Breast epithelium (tissue), 4 donors: ENCODE results near the gene SLC32A1. TPM values are rescaled to one million over a fixed set of nuclear protein-coding genes. Genes with fewer than 3 reads are reported as not detected.

Experiments
- DNase-seq, 2 donors: peaks; one replicate each; pipeline ENCODE4 v3.0.0-alpha.2; 2019; ENCODE audit warnings: low spot score in 2 of 2
- H3K27ac ChIP-seq, 2 donors: fragments of 200-600 bp; sonication (generic) in 1 of 2; one replicate each; pipeline ENCODE4 v1.5.1; 2016 to 2019; ENCODE audit warnings: mild to moderate bottlenecking in 1 of 2
- H3K27me3 ChIP-seq, 2 donors: fragments of 200-600 bp; sonication (generic) in 1 of 2; one replicate each; pipeline versions ENCODE4 v1.5.1 to v1.6.0; 2017 to 2019; ENCODE audit warnings: control low read depth in 1 of 2, mild to moderate bottlenecking in 1 of 2
- H3K36me3 ChIP-seq: fragments of 200-600 bp; one replicate; pipeline ENCODE4 v1.5.1; 2019
- H3K4me1 ChIP-seq, 2 donors: fragments of 200-600 bp; sonication (generic); one replicate each; pipeline ENCODE4 v1.5.1; 2016 to 2019; ENCODE audit warnings: control low read depth in 1 of 2
- H3K4me3 ChIP-seq, 3 donors: fragments of 200-600 bp; sonication (generic); 1 replicate in 2 of 3; 2 replicates in 1 of 3; pipeline ENCODE4 v1.5.1; 2016 to 2019; ENCODE audit warnings: mild to moderate bottlenecking in 3 of 3, moderate library complexity in 2 of 3
- H3K9me3 ChIP-seq, 2 donors: fragments of 200-600 bp; sonication (generic) in 1 of 2; one replicate each; pipeline ENCODE4 v1.5.1; 2016 to 2019; ENCODE audit warnings: control low read depth in 1 of 2
- POLR2A ChIP-seq: fragments of 450-650 bp; IDR thresholded peaks from one replicate; pipeline ENCODE4 v1.6.1; 2016; ENCODE audit warnings: antibody characterized with exemption, mild to moderate bottlenecking, moderate library complexity
- POLR2AphosphoS5 ChIP-seq, 3 donors: sonication (generic); formaldehyde crosslinking; IDR thresholded peaks; one replicate each; pipeline ENCODE4 v1.6.1; 2017; ENCODE audit warnings: antibody characterized with exemption in 3 of 3
- intact Hi-C: fragments of 100-400 bp; cut with DNase I; formaldehyde crosslinking; loops from one replicate; pipeline ENCODE4 v1.15.1; 2023; ENCODE audit warnings: low total_unique reads
- total RNA-seq, 3 donors: library from RNA; depleted of rRNA; stranded (reverse); fragments of >200 nt; gene quantifications; one replicate each; pipeline ENCODE4 v1.1.0, GENCODE V29; 2016
- TF ChIP-seq, protein P1 (sequence below), 3 donors: fragments of 450-650 bp; IDR thresholded peaks; one replicate each; pipeline ENCODE4 v1.5.1; 2016 to 2017; ENCODE audit warnings: antibody characterized with exemption in 3 of 3, mild to moderate bottlenecking in 3 of 3, moderate library complexity in 3 of 3

SLC32A1 gene
- total RNA-seq, 3 donors from 2014 or later: not detected

DNA sequence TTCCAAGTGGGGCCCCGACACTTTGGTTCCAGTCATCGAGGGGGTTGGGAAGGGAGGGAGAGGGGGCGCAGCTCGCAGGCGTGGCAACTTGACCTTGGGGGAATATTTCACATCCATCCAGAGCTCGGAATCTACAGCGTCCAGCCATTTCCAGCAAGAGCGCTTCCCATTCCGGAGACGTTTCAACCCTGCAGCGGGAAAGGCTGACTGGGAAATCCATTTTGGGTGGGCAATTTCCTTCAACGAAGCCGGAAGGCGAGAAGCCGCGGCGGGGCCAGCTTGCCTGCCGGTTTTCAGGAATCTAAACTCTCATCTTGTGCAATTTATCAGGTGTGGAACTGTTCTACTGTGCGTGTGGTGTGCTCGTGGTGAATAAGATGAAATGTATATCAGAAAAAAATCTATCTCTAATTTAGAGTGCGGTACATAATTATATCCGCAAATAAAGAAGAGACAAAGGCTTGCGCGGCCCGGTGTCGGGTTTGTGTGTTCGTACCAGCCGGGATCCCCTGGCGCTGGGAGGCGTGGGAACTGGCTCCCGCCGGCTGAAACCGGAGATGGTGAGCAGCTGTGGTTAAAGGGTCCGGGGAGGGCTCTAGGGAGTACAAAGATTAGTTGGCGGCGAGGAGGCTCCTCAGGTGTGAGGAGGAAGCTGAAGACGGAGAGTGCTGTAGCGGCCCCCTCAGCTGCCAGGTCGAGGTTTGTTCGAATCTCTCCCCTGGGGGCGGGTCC is 4.8 kb downstream of the SLC32A1 start:
- no peaks in the 10 kb centered on the region for H3K36me3 ChIP-seq
- H3K9me3 ChIP-seq: no peaks in the 10 kb centered on the region
- H3K27ac ChIP-seq: no peak overlapping the region
- peaks cover 15 to 98% of the 10 kb centered on the region in 2 donors for H3K27me3 ChIP-seq
- no peak for DNase-seq
- peak overlapping the region in 1 of 3 donors; percentile 15 for H3K4me3 ChIP-seq
- TF ChIP-seq, protein P1, sequence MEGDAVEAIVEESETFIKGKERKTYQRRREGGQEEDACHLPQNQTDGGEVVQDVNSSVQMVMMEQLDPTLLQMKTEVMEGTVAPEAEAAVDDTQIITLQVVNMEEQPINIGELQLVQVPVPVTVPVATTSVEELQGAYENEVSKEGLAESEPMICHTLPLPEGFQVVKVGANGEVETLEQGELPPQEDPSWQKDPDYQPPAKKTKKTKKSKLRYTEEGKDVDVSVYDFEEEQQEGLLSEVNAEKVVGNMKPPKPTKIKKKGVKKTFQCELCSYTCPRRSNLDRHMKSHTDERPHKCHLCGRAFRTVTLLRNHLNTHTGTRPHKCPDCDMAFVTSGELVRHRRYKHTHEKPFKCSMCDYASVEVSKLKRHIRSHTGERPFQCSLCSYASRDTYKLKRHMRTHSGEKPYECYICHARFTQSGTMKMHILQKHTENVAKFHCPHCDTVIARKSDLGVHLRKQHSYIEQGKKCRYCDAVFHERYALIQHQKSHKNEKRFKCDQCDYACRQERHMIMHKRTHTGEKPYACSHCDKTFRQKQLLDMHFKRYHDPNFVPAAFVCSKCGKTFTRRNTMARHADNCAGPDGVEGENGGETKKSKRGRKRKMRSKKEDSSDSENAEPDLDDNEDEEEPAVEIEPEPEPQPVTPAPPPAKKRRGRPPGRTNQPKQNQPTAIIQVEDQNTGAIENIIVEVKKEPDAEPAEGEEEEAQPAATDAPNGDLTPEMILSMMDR (IDR thresholded peaks at IDR 0.05): no peak
- TF ChIP-seq POLR2A (no peak), POLR2AphosphoS5 (IDR thresholded peaks at IDR 0.05) (no peak)
- H3K4me1 ChIP-seq: no peaks in the 10 kb centered on the region
- intact Hi-C loops: no loop called here

DNA sequence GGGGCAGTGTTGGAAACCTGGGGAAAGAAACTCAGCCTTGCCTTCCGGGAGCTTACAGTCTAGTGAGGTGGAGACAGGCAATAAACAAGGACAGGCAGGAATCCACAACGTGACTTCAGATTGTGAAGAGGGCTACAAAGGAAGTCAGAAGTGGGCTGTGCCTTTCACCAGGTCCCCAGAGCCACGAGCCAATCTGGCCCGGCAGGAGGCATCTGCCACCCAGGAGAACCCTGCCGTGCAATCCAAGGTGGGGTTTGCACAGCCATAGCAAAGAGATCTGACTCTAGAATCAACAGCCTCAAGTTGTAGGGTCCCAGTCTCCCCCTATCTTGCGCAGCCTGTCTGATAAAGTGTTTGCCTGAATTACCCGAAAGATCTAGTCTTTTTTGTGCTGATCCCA is 5.5 kb downstream of the SLC32A1 start:
- Histone ChIP-seq H3K27ac (no peak overlapping the region), H3K36me3 (no peaks in the 10 kb centered on the region), H3K4me1 (no peaks in the 10 kb centered on the region), H3K4me3 (no peak overlapping the region), H3K27me3 (peaks cover 15 to 96% of the 10 kb centered on the region in 2 donors), H3K9me3 (no peaks in the 10 kb centered on the region)
- intact Hi-C loops: no loop called here
- DNase-seq: no peak
- TF ChIP-seq POLR2A: no peak
- TF ChIP-seq, protein P1 (IDR thresholded peaks at IDR 0.05): no peak
- no peak for TF ChIP-seq POLR2AphosphoS5 (IDR thresholded peaks at IDR 0.05)

DNA sequence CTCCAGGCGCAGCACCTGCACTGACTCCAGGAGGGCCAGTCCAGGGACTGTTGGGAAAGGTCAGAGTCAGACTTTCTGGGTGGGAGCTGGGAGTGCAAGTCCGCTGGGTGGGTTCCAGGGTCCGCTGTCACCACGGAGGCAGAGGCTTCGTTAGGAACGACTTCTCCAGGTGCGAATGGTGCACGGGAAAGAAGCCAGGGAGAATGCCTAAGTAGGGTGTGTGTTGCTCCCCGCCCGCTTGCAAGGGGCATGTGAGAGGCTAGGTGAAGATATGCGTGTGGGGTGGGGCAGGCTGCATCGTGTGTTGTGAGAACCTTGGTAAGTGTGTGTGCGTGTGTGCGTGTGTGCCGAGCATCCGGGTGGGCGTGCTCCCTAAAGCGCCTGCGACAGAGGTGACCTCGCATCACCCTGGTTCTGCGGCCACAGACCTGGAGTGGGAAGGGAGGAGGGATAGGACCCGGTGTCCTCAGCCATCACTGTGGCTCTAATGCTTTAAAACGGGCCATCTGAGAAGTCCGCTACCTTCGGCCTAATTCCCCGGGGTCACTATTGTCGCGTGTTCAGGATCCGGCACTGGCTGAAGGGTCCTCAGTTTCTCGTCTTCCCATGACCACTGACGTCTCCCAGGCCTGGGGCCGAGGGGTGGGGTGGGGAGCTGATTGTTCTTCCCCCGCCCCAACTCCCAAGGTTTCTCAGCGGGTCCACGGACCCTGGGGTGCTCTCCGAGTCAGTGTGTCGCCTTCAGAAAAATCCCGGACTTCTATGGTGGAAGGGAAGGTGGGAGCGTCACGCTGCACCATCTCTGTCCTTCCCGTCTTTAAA is 6.1 kb downstream of the SLC32A1 start:
- Histone ChIP-seq H3K27me3 (peaks cover 15 to 91% of the 10 kb centered on the region in 2 donors), H3K4me1 (no peaks in the 10 kb centered on the region), H3K4me3 (peak overlapping the region in 1 of 3 donors; percentile 62), H3K27ac (no peak overlapping the region), H3K36me3 (no peaks in the 10 kb centered on the region), H3K9me3 (no peaks in the 10 kb centered on the region)
- TF ChIP-seq POLR2AphosphoS5 (IDR thresholded peaks at IDR 0.05) (no peak), POLR2A (no peak)
- TF ChIP-seq, protein P1 (IDR thresholded peaks at IDR 0.05): no peak
- intact Hi-C loops: no loop called here
- no peak for DNase-seq

DNA sequence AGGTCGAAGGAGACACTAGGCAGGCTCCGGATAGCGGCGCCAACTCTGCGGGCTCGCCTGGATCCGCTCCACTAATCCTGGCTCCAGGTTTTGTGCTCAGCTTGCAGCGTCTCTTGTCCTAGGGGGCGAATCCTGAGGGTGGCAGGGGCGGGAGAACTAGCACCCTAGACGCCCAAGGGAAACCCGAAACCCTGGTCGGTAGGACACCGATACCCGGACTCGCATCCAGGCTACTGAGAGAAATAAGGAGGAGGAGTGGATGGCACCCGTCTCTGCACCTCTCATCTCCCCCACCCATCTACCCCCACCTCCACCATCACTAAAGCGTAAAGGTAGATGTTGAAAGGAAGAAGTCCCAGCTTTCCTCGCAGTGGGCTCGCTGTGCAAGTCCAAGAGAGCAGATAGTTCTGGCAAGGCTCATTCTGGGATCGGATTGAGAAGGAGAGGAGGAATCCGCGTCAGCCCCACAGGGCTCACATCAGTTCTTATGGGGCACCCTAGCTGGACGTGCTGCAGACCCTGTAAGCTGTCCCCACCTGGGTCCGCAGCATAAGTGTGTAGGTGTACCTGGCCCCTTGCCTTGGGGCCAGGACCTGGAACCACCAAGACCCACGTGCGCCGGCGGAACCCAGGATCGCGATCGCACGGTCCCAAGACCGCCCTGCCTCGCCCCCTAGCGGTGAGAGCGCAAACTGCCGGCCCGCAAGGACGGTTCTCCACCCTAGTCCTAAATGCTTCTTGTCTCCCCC is 6.9 kb downstream of the SLC32A1 start:
- Histone ChIP-seq H3K4me1 (no peaks in the 10 kb centered on the region), H3K27ac (no peak overlapping the region)
- intact Hi-C loops: no loop called here

More for the DNA sequence above, 6.9 kb downstream of the SLC32A1 start:
- TF ChIP-seq POLR2AphosphoS5 (IDR thresholded peaks at IDR 0.05): no peak
- TF ChIP-seq, protein P1 (IDR thresholded peaks at IDR 0.05): peak; percentile 82 to 85 (median 84)
- Histone ChIP-seq H3K36me3 (no peaks in the 10 kb centered on the region), H3K4me3 (peak overlapping the region in 2 of 3 donors; percentile 24 to 62), H3K9me3 (no peaks in the 10 kb centered on the region), H3K27me3 (peaks cover 13 to 91% of the 10 kb centered on the region in 2 donors)
- DNase-seq: peak in 1 of 2 donors; percentile 73
